Transverse colon (tissue), 4 donors: ENCODE results near the gene SEMA3A. TPM values are rescaled to one million over a fixed set of nuclear protein-coding genes. Genes with fewer than 3 reads are reported as not detected.
A peak's percentile ranks its signal among the peaks of the same experiment; 100 is the strongest.

Experiments
- DNase-seq: peaks from one replicate; pipeline ENCODE4 v3.0.0-alpha.2; 2019
- H3K27ac ChIP-seq, 4 donors: fragments of 200-600 bp; sonication (generic); 2 replicates each; pipeline ENCODE4 v1.5.1; 2016 to 2018; ENCODE audit warnings: inconsistent platforms in 4 of 4
- H3K27me3 ChIP-seq: fragments of 200-600 bp; sonication (generic); 2 replicates; pipeline ENCODE4 v1.5.1; 2017; ENCODE audit warnings: inconsistent platforms
- H3K36me3 ChIP-seq, 4 donors: fragments of 200-600 bp; sonication (generic); 2 replicates each; pipeline ENCODE4 v1.5.1; 2017 to 2019; ENCODE audit warnings: inconsistent platforms in 4 of 4
- H3K4me1 ChIP-seq, 4 donors: fragments of 200-600 bp; sonication (generic); 2 replicates each; pipeline ENCODE4 v1.5.1; 2017 to 2020; ENCODE audit warnings: inconsistent platforms in 4 of 4
- H3K4me3 ChIP-seq, 4 donors: fragments of 200-600 bp; sonication (generic); 1 replicate in 1 of 4; 2 replicates in 3 of 4; pipeline versions ENCODE4 v1.5.1 to v1.6.1; 2017 to 2019; ENCODE audit warnings: inconsistent platforms in 4 of 4
- H3K9me3 ChIP-seq, 2 donors: fragments of 200-600 bp; sonication (generic); 2 replicates each; pipeline ENCODE4 v1.5.1; 2017 to 2019; ENCODE audit warnings: inconsistent platforms in 2 of 2
- CTCF ChIP-seq, 5 experiments: fragments of 200-600 bp in 3 of 5; fragments of 450-650 bp in 2 of 5; sonication (generic) in 3 of 5; IDR thresholded peaks; 1 replicate in 2 of 5; 2 replicates in 3 of 5; pipeline ENCODE4 v1.5.1; 2016 to 2017; ENCODE audit warnings: antibody characterized with exemption in 5 of 5, inconsistent platforms in 3 of 5, mild to moderate bottlenecking in 2 of 5, moderate library complexity in 1 of 5
- EP300 ChIP-seq: sonication (generic); formaldehyde crosslinking; IDR thresholded peaks from one replicate; pipeline ENCODE4 v1.6.1; 2017; ENCODE audit warnings: antibody characterized with exemption, low read depth
- POLR2A ChIP-seq: fragments of 450-650 bp; IDR thresholded peaks from one replicate; pipeline ENCODE4 v1.6.1; 2016; ENCODE audit warnings: antibody characterized with exemption, mild to moderate bottlenecking, moderate library complexity
- POLR2AphosphoS5 ChIP-seq, 3 donors: sonication (generic); formaldehyde crosslinking; IDR thresholded peaks; one replicate each; pipeline ENCODE4 v1.6.1; 2016; ENCODE audit warnings: antibody characterized with exemption in 3 of 3
- WGBS, 2 donors: methylation state at CpG; one replicate each; pipeline ENCODE4 v1.1.5; 2018; ENCODE audit warnings: low coverage in 1 of 2; 5-methylcytosine and 5-hydroxymethylcytosine counted together
- in situ Hi-C, 4 donors: fragments of 200-750 bp; cut with MboI; loops; one replicate each; pipeline versions ENCODE4 v1.15.0 to v1.15.1; 2017; ENCODE audit warnings: low sequenced_read_pairs in 3 of 4, low pct_ligation_motif_present in 1 of 4, low pct_unique_long_range_greater_than_20kb in 1 of 4
- intact Hi-C: fragments of 100-400 bp; cut with DNase I; formaldehyde crosslinking; loops from one replicate; pipeline ENCODE4 v1.15.1; 2023; ENCODE audit warnings: low total_unique reads
- total RNA-seq, 4 donors: library from RNA; depleted of rRNA; stranded (reverse); fragments of >200 nt; gene quantifications; one replicate each; pipeline ENCODE4 v1.1.0, GENCODE V29; 2016

Gene SEMA3A
- total RNA-seq, 4 donors from 2014 or later: 1.00 to 8.3 (median 4.7) TPM

GRCh38 chr7:84060760-84061261, 133.8 kb downstream of the SEMA3A start:
- no peak for TF ChIP-seq POLR2A
- TF ChIP-seq EP300: no peak
- no peak for TF ChIP-seq CTCF (IDR thresholded peaks at IDR 0.05)
- no peak for TF ChIP-seq POLR2AphosphoS5 (IDR thresholded peaks at IDR 0.05)
- Histone ChIP-seq H3K4me1 (peaks cover 0 to 25% (median 9%) of the 10 kb centered on the region in 4 donors), H3K36me3 (no peaks in the 10 kb centered on the region), H3K27ac (no peak overlapping the region), H3K4me3 (no peak overlapping the region), H3K27me3 (no peaks in the 10 kb centered on the region), H3K9me3 (no peaks in the 10 kb centered on the region)
- WGBS, 2 donors: 12 to 22% methylated on average over 4 of the region's 4 CpGs
- in situ Hi-C loops: no loop called here
- intact Hi-C loops: no loop called here
- no peak for DNase-seq

- Histone ChIP-seq H3K4me3 (no peak overlapping the region), H3K27me3 (no peaks in the 10 kb centered on the region), H3K36me3 (no peaks in the 10 kb centered on the region), H3K27ac (no peak overlapping the region), H3K4me1 (peaks cover 0 to 25% (median 9%) of the 10 kb centered on the region in 4 donors), H3K9me3 (no peaks in the 10 kb centered on the region)
- WGBS, 2 donors: 78 to 80% methylated on average over 1 of the region's 1 CpG
- no peak for DNase-seq
- in situ Hi-C loops (no loop called here), intact Hi-C loops (no loop called here)
- TF ChIP-seq POLR2A (no peak), POLR2AphosphoS5 (IDR thresholded peaks at IDR 0.05) (no peak), CTCF (IDR thresholded peaks at IDR 0.05) (no peak)
Measured at GRCh38 chr7:84060000-84060399, 134.6 kb downstream of the SEMA3A start.

- no peak for DNase-seq
- Histone ChIP-seq H3K27ac (peak overlapping the region; percentile 7 to 68 (median 52)), H3K4me3 (peak overlapping the region in 1 of 4 donors; percentile 11), H3K36me3 (no peaks in the 10 kb centered on the region), H3K4me1 (peaks cover 0 to 25% (median 9%) of the 10 kb centered on the region in 4 donors), H3K27me3 (no peaks in the 10 kb centered on the region), H3K9me3 (no peaks in the 10 kb centered on the region)
- no peak for TF ChIP-seq POLR2A
- intact Hi-C loops: no loop called here
- in situ Hi-C loops: no loop called here
- WGBS, 2 donors: 30 to 51% methylated on average over 6 of the region's 6 CpGs
Measured at GRCh38 chr7:84058311-84059076, 136.1 kb downstream of the SEMA3A start.

GRCh38 chr7:84057576-84057975, 137.0 kb downstream of the SEMA3A start:
- no peak for DNase-seq
- Histone ChIP-seq H3K9me3 (no peaks in the 10 kb centered on the region), H3K27me3 (no peaks in the 10 kb centered on the region), H3K4me1 (peaks cover 0 to 25% (median 9%) of the 10 kb centered on the region in 4 donors), H3K4me3 (no peak overlapping the region), H3K36me3 (no peaks in the 10 kb centered on the region), H3K27ac (peak overlapping the region in 2 of 4 donors; percentile 7 to 56)
- intact Hi-C loops (no loop called here), in situ Hi-C loops (no loop called here)
- no peak for TF ChIP-seq POLR2A
- TF ChIP-seq POLR2AphosphoS5 (IDR thresholded peaks at IDR 0.05): no peak
- no peak for TF ChIP-seq EP300
- TF ChIP-seq CTCF (IDR thresholded peaks at IDR 0.05): no peak
- 80 to 91% methylated on average over 1 to 2 of the region's 2 CpGs for WGBS, 2 donors
